Measurements from ENCODE around the gene BNC2. TPM values are rescaled to one million over a fixed set of nuclear protein-coding genes. Genes with fewer than 3 reads are reported as not detected.

BNC2 gene
- total RNA-seq, 4 donors from 2014 or later = 20.5 to 55.4 (median 26.2) TPM

DNA sequence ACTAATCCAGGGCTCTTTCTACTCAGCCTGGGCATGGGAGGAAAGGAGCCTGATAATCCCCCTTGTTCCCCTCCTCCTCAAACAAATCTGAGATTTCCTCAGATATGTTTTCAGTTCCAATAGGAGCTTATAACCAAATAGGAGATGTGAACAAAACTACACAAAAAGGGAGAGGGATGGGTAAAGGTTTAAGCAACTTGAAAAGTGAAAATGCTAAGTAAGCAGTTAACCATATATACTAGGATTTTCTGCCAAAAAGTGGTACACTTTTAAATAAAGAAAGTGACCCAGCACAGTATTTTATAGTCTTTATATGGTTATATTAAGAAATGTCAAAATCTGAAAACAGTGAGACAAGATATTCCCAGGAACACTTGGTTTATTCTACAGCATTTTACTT lies 275.7 kb downstream of the BNC2 start:
- no peak overlapping the region for H3K4me3 ChIP-seq
- in situ Hi-C loops (cut with MboI; ENCODE audit: low pct_ligation_motif_present in 1 of 4, low pct_unique_long_range_greater_than_20kb in 1 of 4, low sequenced_read_pairs in 3 of 4) = no loop called here
- intact Hi-C loops (cut with DNase I; ENCODE audit: low total_unique reads) = no loop called here
- H3K36me3 ChIP-seq = no peaks in the 10 kb centered on the region
- no peak for DNase-seq
- no peaks in the 10 kb centered on the region for H3K27me3 ChIP-seq
- no peaks in the 10 kb centered on the region for H3K4me1 ChIP-seq
- no peaks in the 10 kb centered on the region for H3K9me3 ChIP-seq
- TF ChIP-seq, protein P1, sequence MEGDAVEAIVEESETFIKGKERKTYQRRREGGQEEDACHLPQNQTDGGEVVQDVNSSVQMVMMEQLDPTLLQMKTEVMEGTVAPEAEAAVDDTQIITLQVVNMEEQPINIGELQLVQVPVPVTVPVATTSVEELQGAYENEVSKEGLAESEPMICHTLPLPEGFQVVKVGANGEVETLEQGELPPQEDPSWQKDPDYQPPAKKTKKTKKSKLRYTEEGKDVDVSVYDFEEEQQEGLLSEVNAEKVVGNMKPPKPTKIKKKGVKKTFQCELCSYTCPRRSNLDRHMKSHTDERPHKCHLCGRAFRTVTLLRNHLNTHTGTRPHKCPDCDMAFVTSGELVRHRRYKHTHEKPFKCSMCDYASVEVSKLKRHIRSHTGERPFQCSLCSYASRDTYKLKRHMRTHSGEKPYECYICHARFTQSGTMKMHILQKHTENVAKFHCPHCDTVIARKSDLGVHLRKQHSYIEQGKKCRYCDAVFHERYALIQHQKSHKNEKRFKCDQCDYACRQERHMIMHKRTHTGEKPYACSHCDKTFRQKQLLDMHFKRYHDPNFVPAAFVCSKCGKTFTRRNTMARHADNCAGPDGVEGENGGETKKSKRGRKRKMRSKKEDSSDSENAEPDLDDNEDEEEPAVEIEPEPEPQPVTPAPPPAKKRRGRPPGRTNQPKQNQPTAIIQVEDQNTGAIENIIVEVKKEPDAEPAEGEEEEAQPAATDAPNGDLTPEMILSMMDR (IDR thresholded peaks at IDR 0.05) = no peak
- TF ChIP-seq EP300 (IDR thresholded peaks at IDR 0.05; ENCODE audit: low read depth) = no peak
- no peak for TF ChIP-seq POLR2A (IDR thresholded peaks at IDR 0.05)
- no peak for TF ChIP-seq POLR2AphosphoS5 (IDR thresholded peaks at IDR 0.05)
- no peak overlapping the region for H3K27ac ChIP-seq

DNA sequence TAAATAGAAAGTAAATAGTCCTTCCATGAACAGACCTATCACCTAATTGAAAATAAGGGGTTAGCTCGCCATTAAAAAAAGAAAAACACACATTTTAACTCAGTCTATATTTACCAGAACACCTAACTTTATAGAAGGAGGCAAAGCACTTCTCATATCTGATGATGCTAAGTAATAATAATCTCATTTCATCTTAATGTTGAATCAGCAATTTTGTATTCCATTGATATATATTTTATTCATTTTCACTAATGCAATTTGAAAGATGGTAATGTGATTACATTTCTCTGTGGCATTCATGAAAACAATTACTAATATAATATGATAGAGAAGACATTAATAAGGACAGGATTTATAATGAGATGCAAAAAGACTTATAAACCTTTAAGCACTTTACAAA lies 276.7 kb downstream of the BNC2 start:
- H3K9me3 ChIP-seq = no peaks in the 10 kb centered on the region
- TF ChIP-seq, protein P1 (IDR thresholded peaks at IDR 0.05) = no peak
- TF ChIP-seq EP300 (IDR thresholded peaks at IDR 0.05; ENCODE audit: low read depth) (no peak), POLR2A (IDR thresholded peaks at IDR 0.05) (no peak), POLR2AphosphoS5 (IDR thresholded peaks at IDR 0.05) (no peak)
- no peak overlapping the region for H3K4me3 ChIP-seq
- no peak overlapping the region for H3K27ac ChIP-seq
- in situ Hi-C loops (cut with MboI; ENCODE audit: low pct_ligation_motif_present in 1 of 4, low pct_unique_long_range_greater_than_20kb in 1 of 4, low sequenced_read_pairs in 3 of 4) (no loop called here), intact Hi-C loops (cut with DNase I; ENCODE audit: low total_unique reads) (no loop called here)
- no peaks in the 10 kb centered on the region for H3K27me3 ChIP-seq
- H3K4me1 ChIP-seq = no peaks in the 10 kb centered on the region
- 55 to 71% methylated on average over 1 of the region's 1 CpG for WGBS, 2 donors (ENCODE audit: low coverage in 1 of 2)
- no peak for DNase-seq
- no peaks in the 10 kb centered on the region for H3K36me3 ChIP-seq

DNA sequence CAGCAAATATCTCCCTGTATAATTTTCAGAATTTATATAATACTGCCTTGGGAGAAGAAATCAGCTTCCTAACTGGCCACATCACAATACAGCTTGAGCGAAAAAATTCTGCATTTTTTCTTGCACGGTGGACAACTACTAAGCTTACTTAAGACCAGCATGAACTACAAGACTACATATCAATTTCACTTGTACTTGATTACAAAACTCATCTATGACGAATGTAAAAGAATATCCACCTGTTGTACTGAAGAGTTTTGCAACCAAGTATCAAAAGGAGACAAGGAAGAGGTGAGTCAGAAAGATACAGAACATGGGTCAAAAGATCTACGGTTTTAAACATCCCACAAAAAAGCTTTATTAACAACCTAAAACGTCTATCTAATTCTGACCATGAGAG lies 279.4 kb downstream of the BNC2 start:
- intact Hi-C loops (cut with DNase I; ENCODE audit: low total_unique reads) = no loop called here
- no peak for DNase-seq
- TF ChIP-seq, protein P1 (IDR thresholded peaks at IDR 0.05) = no peak
- TF ChIP-seq POLR2AphosphoS5 (IDR thresholded peaks at IDR 0.05) = no peak
- TF ChIP-seq EP300 (IDR thresholded peaks at IDR 0.05; ENCODE audit: low read depth) = no peak
- TF ChIP-seq POLR2A (IDR thresholded peaks at IDR 0.05) = no peak
- H3K27ac ChIP-seq = no peak overlapping the region
- H3K9me3 ChIP-seq = no peaks in the 10 kb centered on the region
- H3K4me1 ChIP-seq = peaks cover 0 to 3% (median 0%) of the 10 kb centered on the region in 4 donors
- in situ Hi-C loops (cut with MboI; ENCODE audit: low pct_ligation_motif_present in 1 of 4, low pct_unique_long_range_greater_than_20kb in 1 of 4, low sequenced_read_pairs in 3 of 4) = no loop called here
- H3K4me3 ChIP-seq = no peak overlapping the region
- H3K27me3 ChIP-seq = no peaks in the 10 kb centered on the region
- no peaks in the 10 kb centered on the region for H3K36me3 ChIP-seq
- 66 to 84% methylated on average over 5 of the region's 5 CpGs for WGBS, 2 donors (ENCODE audit: low coverage in 1 of 2)

DNA sequence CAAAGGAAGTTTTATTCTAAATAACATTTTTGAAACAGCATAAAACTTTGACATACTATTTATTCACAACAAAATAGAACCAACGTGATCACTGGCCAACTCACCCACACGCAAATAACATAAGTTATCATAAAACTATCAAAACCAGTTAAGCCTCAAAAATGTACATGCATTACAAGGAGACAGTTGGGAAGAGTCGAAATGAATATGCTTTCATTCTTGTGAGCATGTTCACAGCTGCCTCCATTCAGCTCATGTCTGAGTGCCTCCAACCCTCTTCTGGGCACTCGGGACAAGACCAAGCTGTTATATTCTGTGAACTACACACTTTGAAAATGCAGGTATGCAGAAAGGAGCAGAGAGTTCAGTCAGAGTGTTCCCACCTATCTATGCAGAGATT lies 284.9 kb downstream of the BNC2 start:
- H3K9me3 ChIP-seq = no peaks in the 10 kb centered on the region
- in situ Hi-C loops (cut with MboI; ENCODE audit: low pct_ligation_motif_present in 1 of 4, low pct_unique_long_range_greater_than_20kb in 1 of 4, low sequenced_read_pairs in 3 of 4) (no loop called here), intact Hi-C loops (cut with DNase I; ENCODE audit: low total_unique reads) (no loop called here)
- TF ChIP-seq POLR2AphosphoS5 (IDR thresholded peaks at IDR 0.05) (no peak), POLR2A (IDR thresholded peaks at IDR 0.05) (no peak), EP300 (IDR thresholded peaks at IDR 0.05; ENCODE audit: low read depth) (no peak)
- TF ChIP-seq, protein P1 (IDR thresholded peaks at IDR 0.05) = no peak
- WGBS, 2 donors (ENCODE audit: low coverage in 1 of 2) = 57 to 63% methylated on average over 3 to 4 of the region's 4 CpGs
- no peak overlapping the region for H3K4me3 ChIP-seq
- H3K36me3 ChIP-seq = no peaks in the 10 kb centered on the region
- DNase-seq = no peak
- H3K27me3 ChIP-seq = no peaks in the 10 kb centered on the region
- H3K4me1 ChIP-seq = peaks cover 0 to 4% (median 2%) of the 10 kb centered on the region in 4 donors
- H3K27ac ChIP-seq = peak overlapping the region in 1 of 4 donors; percentile 11
